ENCODE results near the gene RAB44. TPM values are rescaled to one million over a fixed set of nuclear protein-coding genes. Genes with fewer than 3 reads are reported as not detected.
A peak's percentile ranks its signal among the peaks of the same experiment; 100 is the strongest.

The RAB44 gene
- total RNA-seq, 1 experiment from 2014 or later: not detected

GRCh38 chr6:36725581-36725980 is 28.0 kb downstream of the RAB44 start:
- Histone ChIP-seq H3K79me2 (ENCODE audit: insufficient read depth, low read length) (no peaks in the 10 kb centered on the region), H3K23me2 (ENCODE audit: insufficient read length, low read depth, low read length, poor library complexity, severe bottlenecking) (no peaks in the 10 kb centered on the region), H3K9ac (ENCODE audit: extremely low read depth, insufficient read length, low read length) (no peak overlapping the region), H3K56ac (ENCODE audit: insufficient read length, low read depth, low read length) (no peak overlapping the region), H4K5ac (ENCODE audit: insufficient read length, low read depth, low read length) (no peak overlapping the region), H2BK12ac (ENCODE audit: insufficient read length, low read depth, low read length) (no peak overlapping the region), H3K27ac (ENCODE audit: insufficient read length, low read depth, low read length) (no peak overlapping the region), H3K18ac (ENCODE audit: insufficient read length, low read depth, low read length) (no peak overlapping the region), H3T11ph (ENCODE audit: low read length) (no peak overlapping the region), H3K4me1 (ENCODE audit: insufficient read depth, low read length) (no peaks in the 10 kb centered on the region), H3K14ac (ENCODE audit: insufficient read depth, low read length) (no peak overlapping the region; the same call in 1 of the 2 replicates), H4K8ac (replicated peaks; ENCODE audit: insufficient read length, low read depth, low read length) (no peak overlapping the region), H2BK120ac (ENCODE audit: low read depth, low read length, poor library complexity, severe bottlenecking) (no peak overlapping the region), H2BK15ac (ENCODE audit: low read depth, low read length) (no peak overlapping the region), H4K20me1 (ENCODE audit: control insufficient read depth, insufficient read depth, insufficient read length) (no peaks in the 10 kb centered on the region), H2BK5ac (ENCODE audit: insufficient read length, low read length) (no peak overlapping the region), H3K4me2 (ENCODE audit: insufficient read depth, insufficient read length, low read length) (no peak overlapping the region), H3K79me1 (ENCODE audit: insufficient read depth, low read depth, low read length, poor library complexity, severe bottlenecking) (no peaks in the 10 kb centered on the region), H3K27me3 (ENCODE audit: insufficient read depth, low read length) (no peaks in the 10 kb centered on the region), H2AK5ac (ENCODE audit: insufficient read length, low read length) (no peak overlapping the region), H3K4ac (ENCODE audit: low read depth, low read length) (no peak overlapping the region), H4K91ac (ENCODE audit: insufficient read length, low read depth, low read length) (no peak overlapping the region), H2BK20ac (ENCODE audit: low read depth, low read length, poor library complexity, severe bottlenecking) (no peak overlapping the region), H2AFZ (ENCODE audit: low read length) (no peak overlapping the region), H3K9me3 (ENCODE audit: control insufficient read depth, low read depth, low read length) (no peaks in the 10 kb centered on the region), H3K23ac (ENCODE audit: insufficient read length, low read depth, low read length) (no peak overlapping the region)
- H3K9me3 Mint-ChIP-seq: no peaks in the 10 kb centered on the region
- peaks cover 16% of the 10 kb centered on the region; the same call in 1 of the 2 replicates for H3K27me3 Mint-ChIP-seq (ENCODE audit: low read depth)
- peaks cover 0 to 2% of the 10 kb centered on the region in 2 experiments; a peak in 1 of 4 replicates for H3K4me1 Mint-ChIP-seq
- no peaks in the 10 kb centered on the region; a peak in 1 of 7 replicates for H3K36me3 Mint-ChIP-seq (ENCODE audit: insufficient read depth in 1 of 3, low read depth in 3 of 3)
- H3K4me3 Mint-ChIP-seq: no peak overlapping the region
- WGBS (ENCODE audit: extremely low coverage, insufficient read length, low lambda C conversion rate): no CpG with 5 or more reads among the region's 7 CpGs
- no peak for DNase-seq
- peak overlapping the region in 1 of 3 experiments; percentile 64; a peak in 1 of 7 replicates for H3K27ac Mint-ChIP-seq
- no peak for TF ChIP-seq CTCF (conservative IDR thresholded peaks at IDR 0.05)
